NCI-H2081 (cell line): Measurements from ENCODE around the gene LRTM2.

Source experiments
- DNase-seq, 2 experiments: peaks; one replicate each; lab custom pipeline; 2025; lab: John Stamatoyannopoulos, UW

Gene LRTM2

DNA sequence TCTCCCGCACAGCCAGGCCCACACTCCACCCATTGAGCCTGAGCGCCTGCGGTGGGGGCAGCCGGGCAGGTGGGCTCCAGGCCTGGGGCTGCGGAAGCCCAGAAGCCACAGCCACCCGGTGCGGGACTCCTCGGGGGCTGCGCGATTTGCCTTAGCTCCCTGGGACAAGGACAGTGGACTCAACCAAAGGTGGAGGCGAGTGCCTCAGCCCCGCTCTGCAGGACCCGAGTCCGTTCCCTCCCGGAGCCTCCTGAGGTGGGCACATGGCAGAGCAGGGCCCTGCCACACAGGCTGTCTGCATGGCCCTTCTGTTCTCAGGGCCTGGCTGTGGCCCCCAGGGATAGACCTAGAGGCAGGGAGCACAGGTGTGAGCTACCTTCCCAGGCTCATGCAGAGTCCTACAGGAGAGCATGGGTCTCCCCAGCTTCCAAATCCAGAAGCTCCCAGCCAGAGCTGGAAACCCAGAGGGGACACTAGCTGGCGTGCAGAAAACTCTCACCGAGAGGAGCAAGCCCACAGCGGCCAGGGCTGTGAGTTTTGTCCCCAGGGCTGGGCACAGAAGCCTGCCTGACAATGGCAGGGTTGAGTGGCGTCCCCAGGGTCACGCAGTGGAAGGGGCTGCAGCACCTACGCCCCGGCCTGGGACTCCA, 22.2 kb upstream of the LRTM2 start:
- no peak for DNase-seq

- DNase-seq, result no peak
Measured at GRCh38 chr12:1798641-1799020, 21.7 kb upstream of the LRTM2 start.

- no peak for DNase-seq
Measured at GRCh38 chr12:1799051-1799881, 21.1 kb upstream of the LRTM2 start.

DNA sequence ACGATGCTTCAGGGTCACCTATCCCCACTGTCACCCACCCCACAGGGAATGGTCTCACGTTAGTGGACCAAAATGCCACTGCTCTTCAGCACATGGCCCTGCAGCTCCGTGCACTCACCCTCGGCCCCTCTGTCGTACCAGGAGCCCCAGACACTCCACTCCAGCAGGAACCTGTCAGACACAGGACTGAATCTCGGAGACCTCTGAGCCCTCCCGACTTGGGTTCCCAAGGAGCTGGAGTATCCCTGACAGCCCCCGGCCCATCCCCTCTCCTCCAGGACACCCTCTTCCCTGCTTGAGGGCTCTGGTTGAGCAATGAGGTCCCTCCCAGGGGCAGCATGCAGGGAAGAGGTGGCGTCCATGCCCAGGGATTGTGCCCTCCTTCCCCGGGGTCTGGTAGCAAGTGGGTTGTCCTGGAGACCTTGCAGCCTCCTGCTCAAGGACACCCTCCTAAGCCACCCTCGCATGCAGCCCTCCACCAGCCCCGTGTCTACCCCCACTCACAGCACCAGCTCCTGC, 20.4 kb upstream of the LRTM2 start:
- no peak for DNase-seq

GRCh38 chr12:1800401-1801302, 19.7 kb upstream of the LRTM2 start:
- DNase-seq, result no peak

DNA sequence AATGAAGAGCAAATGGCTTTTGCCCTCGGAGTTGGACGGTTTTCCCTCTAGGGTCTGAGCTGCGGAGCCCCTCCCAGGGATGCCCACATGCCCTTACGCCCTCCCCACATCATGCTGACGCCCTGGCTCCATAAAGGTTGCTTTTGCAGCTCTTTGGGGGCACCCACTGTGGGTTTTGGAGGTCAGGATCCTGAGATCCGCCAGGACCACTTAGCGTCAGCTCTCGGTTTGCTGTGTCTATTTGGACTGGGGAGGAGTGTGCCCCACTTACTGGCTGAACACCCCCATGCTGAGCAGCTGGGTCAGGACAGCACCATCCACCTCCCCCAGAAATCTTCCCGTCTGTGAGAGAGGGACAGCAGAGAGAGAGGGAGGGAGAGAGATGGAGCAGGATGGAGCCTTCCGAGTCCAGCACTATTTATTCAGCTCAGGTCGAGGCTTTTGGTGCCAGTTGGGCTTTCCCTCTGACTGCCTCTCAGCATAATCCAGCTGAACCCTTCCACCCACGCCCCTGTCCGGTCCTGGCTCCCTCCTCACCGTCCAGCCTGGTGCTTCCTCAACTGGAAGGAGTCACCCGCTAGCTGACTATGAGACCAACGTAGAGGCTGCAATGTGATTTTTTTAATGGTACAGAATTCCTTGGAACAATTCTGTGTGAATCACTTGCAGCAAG, 18.9 kb upstream of the LRTM2 start:
- DNase-seq, result no peak

DNA sequence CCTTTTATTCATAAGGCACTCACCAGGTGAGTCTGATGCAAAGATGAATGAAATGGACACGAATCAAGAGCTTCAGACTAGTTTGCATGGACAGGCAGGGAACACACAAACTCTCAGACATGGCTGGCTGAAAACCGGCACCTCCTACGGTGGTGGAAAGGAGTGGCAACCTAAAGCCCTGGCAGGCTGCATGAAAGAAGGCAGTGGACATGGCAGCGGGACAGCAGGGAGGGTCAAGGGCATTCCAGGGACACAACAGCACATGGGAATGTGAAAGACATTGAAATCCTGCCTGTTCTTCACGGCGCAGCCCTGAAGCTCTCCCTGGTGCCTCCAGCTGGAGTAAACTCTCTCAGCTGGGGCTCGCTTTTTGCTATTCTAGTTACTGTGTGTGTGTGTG, 16.6 kb upstream of the LRTM2 start:
- DNase-seq, result no peak

DNA sequence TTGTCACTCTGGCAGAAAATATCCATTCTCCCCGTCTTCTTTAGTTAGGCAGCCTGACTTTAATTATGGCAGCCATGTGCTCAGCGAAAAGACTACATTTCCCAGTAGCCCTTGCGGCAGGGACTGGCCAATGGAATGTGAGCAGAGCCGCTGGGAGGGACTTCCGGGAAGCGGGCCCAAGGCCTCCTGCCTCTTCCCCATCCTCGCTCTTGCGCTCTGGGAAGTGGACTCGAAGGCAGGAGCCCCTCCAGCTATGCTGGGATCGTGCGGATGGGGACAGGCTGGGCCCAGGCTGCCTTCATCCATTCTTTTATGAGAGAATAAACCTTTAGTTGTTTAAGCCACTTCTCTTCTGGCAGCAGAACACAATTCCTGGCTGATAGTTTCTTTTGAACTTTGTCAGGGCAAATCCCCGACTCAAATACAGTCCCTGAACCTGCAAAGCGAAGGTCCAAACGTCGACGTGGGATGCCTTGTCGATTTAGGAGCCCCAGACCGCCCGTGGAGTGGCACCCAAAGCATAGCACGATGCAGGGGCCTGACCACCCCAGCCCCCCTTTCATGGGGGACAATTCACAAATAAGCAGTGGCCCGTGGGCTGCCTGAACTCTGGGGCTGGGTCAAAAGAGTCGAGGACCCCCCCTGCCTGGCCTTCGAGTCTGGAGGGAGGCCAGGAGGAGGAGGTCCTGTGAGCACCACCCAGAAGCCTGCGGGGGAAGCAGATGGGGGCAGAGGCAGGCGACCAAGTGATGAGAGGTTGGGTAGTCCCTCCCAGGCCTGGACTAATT, 15.6 kb upstream of the LRTM2 start:
- peak; percentile 78 to 92 for DNase-seq

DNA sequence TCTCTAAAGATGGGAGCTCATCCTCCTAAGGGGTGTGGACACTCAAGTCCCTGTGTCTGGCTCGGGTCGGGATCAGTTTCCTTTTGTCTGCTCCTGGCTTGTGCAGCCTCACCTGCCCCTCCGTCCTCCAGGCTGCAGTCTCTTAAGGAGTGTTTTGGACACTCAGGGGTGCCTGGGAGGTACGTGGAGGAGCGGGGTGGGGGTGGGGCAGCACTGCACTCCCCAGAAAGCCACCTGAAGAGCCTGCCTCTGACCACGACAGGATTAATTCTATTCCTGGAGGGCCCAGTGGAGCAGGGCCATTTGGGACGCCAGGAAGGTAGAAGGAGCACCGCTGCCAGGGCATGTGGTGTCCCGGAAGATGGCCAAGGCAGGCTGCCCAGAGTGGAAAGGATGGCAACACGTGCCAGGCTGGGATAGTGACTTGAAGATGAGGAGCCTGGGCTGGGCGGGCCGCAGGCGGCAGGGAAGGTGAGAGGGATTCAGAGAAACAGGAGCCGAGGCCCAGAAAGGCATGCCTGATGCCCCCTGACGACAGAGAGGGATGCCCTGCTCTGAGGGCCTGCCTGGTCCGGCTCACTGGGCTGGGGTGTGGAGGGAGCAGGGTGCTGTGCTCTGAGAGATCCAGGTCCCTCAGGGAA, 14.8 kb upstream of the LRTM2 start:
- no peak for DNase-seq

DNA sequence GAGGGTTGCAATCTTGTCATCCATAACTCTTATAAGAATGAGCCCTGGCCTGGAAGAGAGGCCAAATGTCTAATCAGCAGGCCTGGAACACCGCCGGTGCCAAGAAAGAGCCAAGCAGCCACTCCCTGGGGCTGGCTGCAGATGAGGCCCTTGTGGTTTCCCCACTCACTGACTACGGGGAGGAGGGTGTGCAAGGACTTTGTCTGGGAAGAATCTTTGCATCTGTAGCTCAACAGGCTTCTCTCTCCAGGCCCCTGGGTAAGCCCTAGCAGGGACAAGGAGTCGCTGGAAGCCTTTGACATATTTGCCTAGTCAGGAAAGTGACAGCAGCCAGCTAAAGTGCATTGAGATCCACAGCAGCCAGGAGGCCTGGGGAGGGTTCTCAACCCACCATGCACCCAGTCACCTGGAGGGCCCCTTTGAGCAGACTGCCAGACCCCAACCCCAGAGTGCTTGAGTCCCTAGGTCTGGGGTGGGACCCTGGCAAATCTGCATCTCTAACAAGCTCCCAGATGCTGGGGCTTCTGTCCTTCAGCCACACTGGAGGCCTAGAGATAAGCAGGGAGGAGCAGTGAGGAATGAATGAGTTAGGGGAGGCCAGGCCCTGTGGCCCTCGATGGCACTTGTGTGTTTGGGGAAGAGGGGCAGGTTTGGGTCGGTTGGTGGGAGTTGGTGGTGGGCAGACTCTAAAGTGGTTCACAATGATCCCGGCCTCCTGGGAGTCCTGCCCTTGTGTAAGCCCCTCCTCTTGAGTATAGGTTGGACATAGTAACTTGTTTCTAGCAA, 13.9 kb upstream of the LRTM2 start:
- DNase-seq, result no peak

GRCh38 chr12:1807087-1807860, 13.1 kb upstream of the LRTM2 start:
- no peak for DNase-seq

- no peak for DNase-seq
Measured at GRCh38 chr12:1808036-1808797, 12.1 kb upstream of the LRTM2 start.

DNA sequence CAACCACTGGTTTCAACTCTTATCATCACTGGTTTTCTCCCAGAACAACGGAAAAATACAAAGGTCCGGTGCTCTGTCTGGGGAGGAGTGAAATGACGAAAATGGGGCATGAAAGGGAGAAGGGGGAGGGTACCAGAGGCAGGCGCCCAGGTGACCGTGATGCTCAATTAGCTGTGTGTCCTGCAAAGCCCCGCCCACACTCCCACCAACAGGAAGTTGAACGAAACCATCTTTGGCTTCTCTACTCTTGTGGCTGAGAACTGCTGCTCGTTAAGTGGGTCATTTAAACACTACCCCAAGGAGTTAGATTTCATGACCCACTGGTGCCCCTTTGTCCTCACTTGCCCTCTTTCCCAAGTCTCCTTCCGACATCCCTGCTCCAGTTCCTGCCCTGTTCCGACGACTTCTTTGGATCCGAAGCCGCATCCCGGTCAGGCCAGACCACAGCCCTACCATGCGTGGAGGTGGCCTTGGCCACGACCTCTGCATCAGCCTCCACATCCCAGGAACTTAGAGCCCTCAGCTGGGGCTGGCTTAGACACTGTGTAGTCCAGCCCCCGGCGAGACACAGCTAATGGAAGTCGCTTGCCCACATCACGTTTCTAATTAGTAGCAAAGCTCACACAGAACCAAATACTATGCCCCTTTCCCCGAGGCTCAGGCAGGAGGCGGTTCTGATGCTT, 11.4 kb upstream of the LRTM2 start:
- DNase-seq, result no peak

GRCh38 chr12:1809591-1810190, 10.7 kb upstream of the LRTM2 start:
- DNase-seq, result no peak

- DNase-seq, result no peak
Measured at GRCh38 chr12:1810201-1810930, 10.0 kb upstream of the LRTM2 start.

DNA sequence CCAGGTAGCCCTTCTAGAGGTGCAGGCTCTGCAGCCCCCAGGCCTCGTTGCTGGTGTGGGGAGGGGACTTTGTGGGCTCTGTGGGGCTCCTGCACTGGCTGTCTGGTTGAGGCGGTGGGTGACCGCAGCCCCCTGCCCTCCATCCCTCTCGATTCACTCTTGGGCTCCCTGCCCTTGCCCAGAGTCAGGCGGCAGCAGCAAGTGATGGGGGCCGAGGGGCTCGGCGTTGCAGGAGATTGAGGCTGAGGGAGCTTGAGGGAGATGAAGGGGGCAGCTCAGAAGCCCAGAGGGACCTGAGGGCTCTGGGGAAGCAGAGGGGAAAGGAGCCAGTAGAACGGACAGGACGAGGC, 9.5 kb upstream of the LRTM2 start:
- DNase-seq, result no peak
